Cardiac muscle cell (in vitro differentiated cells and primary cell): ENCODE measurements around the gene FAM3D. TPM values are rescaled to one million over a fixed set of nuclear protein-coding genes. Genes with fewer than 3 reads are reported as not detected.

Source experiments
- DNase-seq, 2 donors: peaks; one replicate each; pipeline versions ENCODE4 v3.0.0 to v3.0.0-alpha.2; 2010 to 2017; ENCODE audit warnings: low read depth in 1 of 2, low spot score in 1 of 2
- H3K27ac ChIP-seq: fragments of 200-600 bp; sonication (generic); 2 replicates; pipeline ENCODE4 v1.5.1; 2016
- H3K27me3 ChIP-seq: fragments of 200-600 bp; sonication (generic); 2 replicates; pipeline ENCODE4 v1.6.0; 2016; ENCODE audit warnings: control low read depth
- H3K36me3 ChIP-seq: fragments of 200-600 bp; sonication (generic); 2 replicates; pipeline ENCODE4 v1.5.1; 2016; ENCODE audit warnings: control low read depth
- H3K4me1 ChIP-seq: fragments of 200-600 bp; sonication (generic); 2 replicates; pipeline ENCODE4 v1.8.1; 2017; ENCODE audit warnings: low read depth, mild to moderate bottlenecking, mixed run types
- H3K4me3 ChIP-seq: fragments of 200-600 bp; sonication (generic); 2 replicates; pipeline ENCODE4 v1.5.1; 2016; ENCODE audit warnings: mild to moderate bottlenecking
- H3K9me3 ChIP-seq: fragments of 200-600 bp; sonication (generic); 2 replicates; pipeline ENCODE4 v1.5.1; 2017; ENCODE audit warnings: low read depth, mild to moderate bottlenecking, control low read depth
- polyA plus RNA-seq: library from polyadenylated mRNA; unstranded; fragments of >200 nt; fragmentation: Nextera tagmentation; extraction: Ambion mirVana; gene quantifications from 2 replicates; pipeline ENCODE4 v1.2.1, GENCODE V29; 2016
- total RNA-seq: library from RNA; depleted of rRNA; stranded (reverse); fragments of >200 nt; gene quantifications from 2 replicates; pipeline ENCODE4 v1.2.3, GENCODE V29; 2016
- TF ChIP-seq, protein P1 (sequence below): IDR thresholded peaks from 2 replicates; pipeline ENCODE4 v1.5.1; 2012; ENCODE audit warnings: low read depth, mild to moderate bottlenecking, low read length

FAM3D gene
- total and polyA plus RNA-seq, 2 experiments from 2014 or later, result 1.5 TPM; not detected in 1

DNA sequence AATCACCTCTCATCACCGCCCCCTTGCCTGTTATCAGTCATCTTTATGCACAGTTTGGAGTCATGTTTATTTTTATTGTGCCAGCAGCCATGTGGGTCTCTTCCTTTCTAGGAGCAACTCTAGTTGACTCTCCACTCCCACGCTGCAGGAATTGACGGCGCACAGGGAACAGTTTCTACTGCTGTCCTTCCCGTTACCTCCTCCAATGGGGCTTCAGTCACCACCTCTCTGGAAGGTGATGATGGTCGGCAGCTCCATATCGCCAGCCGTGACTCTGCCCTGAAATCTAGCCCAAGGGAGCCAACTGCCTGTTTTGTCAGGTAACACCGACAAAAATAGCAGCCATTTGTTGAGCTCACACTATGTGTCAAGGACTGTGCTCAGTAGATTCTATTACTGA is 53.7 kb downstream of the FAM3D start:
- H3K27ac ChIP-seq, result no peak overlapping the region
- H3K36me3 ChIP-seq, result no peaks in the 10 kb centered on the region
- H3K4me1 ChIP-seq, result no peaks in the 10 kb centered on the region
- no peaks in the 10 kb centered on the region for H3K9me3 ChIP-seq
- no peak for DNase-seq
- no peak overlapping the region for H3K4me3 ChIP-seq
- TF ChIP-seq, protein P1, sequence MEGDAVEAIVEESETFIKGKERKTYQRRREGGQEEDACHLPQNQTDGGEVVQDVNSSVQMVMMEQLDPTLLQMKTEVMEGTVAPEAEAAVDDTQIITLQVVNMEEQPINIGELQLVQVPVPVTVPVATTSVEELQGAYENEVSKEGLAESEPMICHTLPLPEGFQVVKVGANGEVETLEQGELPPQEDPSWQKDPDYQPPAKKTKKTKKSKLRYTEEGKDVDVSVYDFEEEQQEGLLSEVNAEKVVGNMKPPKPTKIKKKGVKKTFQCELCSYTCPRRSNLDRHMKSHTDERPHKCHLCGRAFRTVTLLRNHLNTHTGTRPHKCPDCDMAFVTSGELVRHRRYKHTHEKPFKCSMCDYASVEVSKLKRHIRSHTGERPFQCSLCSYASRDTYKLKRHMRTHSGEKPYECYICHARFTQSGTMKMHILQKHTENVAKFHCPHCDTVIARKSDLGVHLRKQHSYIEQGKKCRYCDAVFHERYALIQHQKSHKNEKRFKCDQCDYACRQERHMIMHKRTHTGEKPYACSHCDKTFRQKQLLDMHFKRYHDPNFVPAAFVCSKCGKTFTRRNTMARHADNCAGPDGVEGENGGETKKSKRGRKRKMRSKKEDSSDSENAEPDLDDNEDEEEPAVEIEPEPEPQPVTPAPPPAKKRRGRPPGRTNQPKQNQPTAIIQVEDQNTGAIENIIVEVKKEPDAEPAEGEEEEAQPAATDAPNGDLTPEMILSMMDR, result no peak
- H3K27me3 ChIP-seq, result no peaks in the 10 kb centered on the region

DNA sequence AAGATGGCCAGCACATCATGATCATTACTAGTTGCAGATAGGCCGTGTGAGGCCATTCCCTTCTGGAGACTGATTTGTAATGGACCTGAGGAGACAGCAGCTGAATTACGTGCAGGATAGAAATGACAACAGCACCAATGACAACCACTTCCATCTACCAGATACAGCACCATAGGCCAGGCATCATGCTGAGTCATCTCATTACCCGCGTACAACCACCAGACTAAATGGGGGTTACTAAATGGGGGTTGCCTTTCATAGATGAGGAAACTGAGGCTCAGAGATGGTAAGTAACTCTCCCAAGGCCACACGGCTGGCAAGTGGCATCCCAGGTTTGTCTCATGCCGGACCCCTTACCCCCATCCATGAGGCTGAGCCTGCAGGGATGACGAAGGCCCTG is 56.6 kb downstream of the FAM3D start:
- TF ChIP-seq, protein P1, result no peak
- no peak for DNase-seq

DNA sequence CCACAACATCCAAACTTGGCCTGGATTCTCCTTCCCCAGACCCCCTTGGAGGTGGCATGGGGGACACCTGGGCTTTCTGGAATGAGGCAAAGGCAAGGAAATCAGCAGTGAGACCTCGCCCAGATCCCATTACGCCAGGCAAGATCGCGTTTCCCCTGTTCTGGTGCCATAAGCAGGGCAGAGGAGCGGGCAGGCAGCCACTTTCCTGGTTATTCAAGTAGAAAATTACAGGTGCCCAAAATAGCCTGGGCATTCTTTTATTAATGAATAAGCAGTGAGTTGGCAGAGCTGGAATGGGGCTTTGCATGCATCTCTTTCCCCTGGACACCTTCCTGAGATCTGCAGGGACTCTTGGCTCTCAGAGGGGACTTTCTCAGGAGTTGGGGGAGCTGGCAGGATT is 57.9 kb downstream of the FAM3D start:
- H3K27ac ChIP-seq, result no peak overlapping the region
- TF ChIP-seq, protein P1, result no peak
- no peaks in the 10 kb centered on the region for H3K9me3 ChIP-seq
- no peak for DNase-seq
- H3K36me3 ChIP-seq, result no peaks in the 10 kb centered on the region
- no peaks in the 10 kb centered on the region for H3K27me3 ChIP-seq
- no peaks in the 10 kb centered on the region for H3K4me1 ChIP-seq
- no peak overlapping the region for H3K4me3 ChIP-seq

More for the DNA sequence above, 56.6 kb downstream of the FAM3D start:
- no peaks in the 10 kb centered on the region for H3K36me3 ChIP-seq
- no peak overlapping the region for H3K27ac ChIP-seq
- no peaks in the 10 kb centered on the region for H3K27me3 ChIP-seq
- no peaks in the 10 kb centered on the region for H3K9me3 ChIP-seq
- no peak overlapping the region for H3K4me3 ChIP-seq
- no peaks in the 10 kb centered on the region for H3K4me1 ChIP-seq

DNA sequence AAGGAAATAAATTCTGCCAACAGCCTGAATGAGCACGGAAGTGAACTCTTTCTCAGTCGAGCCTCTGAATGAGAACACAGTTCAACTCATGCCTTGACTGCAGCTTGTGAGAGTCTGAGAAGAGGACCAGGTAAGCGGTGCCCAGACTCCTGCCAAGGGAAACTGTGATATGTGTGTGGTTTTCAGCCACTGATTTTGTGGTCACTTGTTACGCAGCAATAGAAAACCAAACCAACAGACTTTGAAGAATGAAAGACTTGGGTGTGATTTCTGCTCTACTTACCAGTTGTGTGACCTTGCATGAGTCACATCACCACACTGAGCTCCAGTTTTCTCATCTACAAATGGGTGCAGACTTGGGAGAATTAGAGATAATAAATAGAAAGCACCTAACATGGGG is 58.8 kb downstream of the FAM3D start:
- TF ChIP-seq, protein P1, result no peak

DNA sequence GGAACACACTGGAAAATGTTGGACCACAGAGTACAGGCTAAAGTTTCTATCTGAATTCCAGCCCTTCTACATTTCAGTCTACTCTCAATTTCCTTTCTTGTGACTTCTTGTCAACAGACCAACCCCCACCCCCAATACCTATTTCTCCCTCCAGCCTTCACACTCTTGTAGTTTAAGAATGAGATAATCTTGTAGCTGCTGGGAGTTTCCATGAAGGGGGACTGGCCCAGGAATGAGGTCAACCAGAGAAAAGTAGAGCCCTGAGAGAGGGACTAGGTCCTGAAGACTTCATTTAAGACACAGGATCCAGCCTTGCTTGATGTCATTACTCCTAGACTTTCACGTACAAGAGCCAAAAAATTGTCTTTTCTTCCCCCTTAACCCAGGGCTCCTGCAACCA is 59.9 kb downstream of the FAM3D start:
- Histone ChIP-seq H3K36me3 (no peaks in the 10 kb centered on the region), H3K27ac (no peak overlapping the region), H3K27me3 (peaks cover 2% of the 10 kb centered on the region), H3K4me3 (no peak overlapping the region), H3K9me3 (no peaks in the 10 kb centered on the region), H3K4me1 (no peaks in the 10 kb centered on the region)
- TF ChIP-seq, protein P1, result no peak
- no peak for DNase-seq

More for the DNA sequence above, 58.8 kb downstream of the FAM3D start:
- no peaks in the 10 kb centered on the region for H3K4me1 ChIP-seq
- no peaks in the 10 kb centered on the region for H3K27me3 ChIP-seq
- no peak for DNase-seq
- H3K9me3 ChIP-seq, result no peaks in the 10 kb centered on the region
- H3K27ac ChIP-seq, result no peak overlapping the region
- no peaks in the 10 kb centered on the region for H3K36me3 ChIP-seq
- H3K4me3 ChIP-seq, result no peak overlapping the region

DNA sequence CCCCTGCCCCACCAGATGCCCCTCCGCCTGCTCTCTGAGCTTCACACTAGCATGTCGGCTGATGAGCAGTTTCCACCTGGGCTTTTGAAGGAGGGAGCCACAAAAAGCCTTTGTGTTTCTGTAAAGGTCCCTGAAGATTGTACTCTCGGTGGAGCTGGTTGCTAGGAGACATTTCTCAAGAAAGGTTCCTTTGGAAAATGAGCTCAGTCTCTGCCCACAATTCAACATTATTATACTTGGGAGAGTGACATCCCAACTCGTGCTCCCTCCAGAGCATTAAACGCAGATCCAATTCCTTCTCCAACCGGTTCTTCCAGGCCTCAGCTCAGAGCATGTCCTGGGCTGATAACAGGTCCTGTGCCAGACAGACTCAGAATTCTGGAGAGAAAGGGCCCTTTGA is 62.5 kb downstream of the FAM3D start:
- H3K9me3 ChIP-seq, result no peaks in the 10 kb centered on the region
- no peak overlapping the region for H3K27ac ChIP-seq
- peaks cover 3% of the 10 kb centered on the region for H3K27me3 ChIP-seq
- DNase-seq, result no peak
- TF ChIP-seq, protein P1, result no peak
- no peak overlapping the region for H3K4me3 ChIP-seq
- H3K4me1 ChIP-seq, result no peaks in the 10 kb centered on the region
- no peaks in the 10 kb centered on the region for H3K36me3 ChIP-seq
